GM12801 (cell line): ENCODE data around the gene HCFC1R1.

Experiments
- TF ChIP-seq, protein P1 (sequence below): IDR thresholded peaks from one replicate; pipeline ENCODE4 v1.5.1; 2011; ENCODE audit warnings: control low read depth; ENCODE audit not compliant: insufficient read length; ENCODE audit errors: extremely low read depth

HCFC1R1 gene

DNA sequence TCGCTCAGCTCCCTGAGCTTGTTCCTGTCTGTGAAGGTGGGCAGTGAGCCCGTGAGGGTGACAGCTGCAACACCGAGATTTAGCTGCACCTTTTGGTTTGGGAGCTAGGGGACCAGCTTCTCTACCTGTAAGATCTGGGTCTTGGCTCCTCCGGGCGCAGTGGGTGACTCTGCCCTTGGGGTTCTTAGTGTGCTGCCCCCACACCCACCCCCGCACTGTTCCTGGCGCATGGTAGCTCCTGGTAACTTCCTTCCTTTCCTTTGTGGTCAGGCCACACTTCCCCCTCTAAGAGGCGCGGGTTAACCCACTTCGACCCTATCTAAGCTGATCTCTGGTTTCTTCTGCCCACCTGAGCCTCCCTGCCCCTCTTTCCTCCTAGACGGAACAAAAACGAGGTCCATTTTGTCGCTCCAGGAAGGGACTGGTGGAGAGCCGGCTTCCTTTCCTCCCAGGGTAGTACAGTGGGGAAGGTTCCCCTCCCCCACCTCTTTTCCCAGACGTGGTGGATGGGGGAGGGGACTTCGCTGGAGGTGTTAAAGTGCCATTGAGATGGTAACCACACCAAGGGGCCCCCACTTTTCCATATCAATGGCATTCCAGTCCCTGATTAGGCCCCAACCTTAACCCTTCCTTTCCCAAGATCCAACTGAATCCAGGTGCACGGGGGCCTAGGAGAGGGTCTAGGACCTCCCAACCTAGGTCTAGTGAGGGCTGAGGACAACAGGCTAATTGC, 15.6 kb downstream of the HCFC1R1 start:
- TF ChIP-seq, protein P1, sequence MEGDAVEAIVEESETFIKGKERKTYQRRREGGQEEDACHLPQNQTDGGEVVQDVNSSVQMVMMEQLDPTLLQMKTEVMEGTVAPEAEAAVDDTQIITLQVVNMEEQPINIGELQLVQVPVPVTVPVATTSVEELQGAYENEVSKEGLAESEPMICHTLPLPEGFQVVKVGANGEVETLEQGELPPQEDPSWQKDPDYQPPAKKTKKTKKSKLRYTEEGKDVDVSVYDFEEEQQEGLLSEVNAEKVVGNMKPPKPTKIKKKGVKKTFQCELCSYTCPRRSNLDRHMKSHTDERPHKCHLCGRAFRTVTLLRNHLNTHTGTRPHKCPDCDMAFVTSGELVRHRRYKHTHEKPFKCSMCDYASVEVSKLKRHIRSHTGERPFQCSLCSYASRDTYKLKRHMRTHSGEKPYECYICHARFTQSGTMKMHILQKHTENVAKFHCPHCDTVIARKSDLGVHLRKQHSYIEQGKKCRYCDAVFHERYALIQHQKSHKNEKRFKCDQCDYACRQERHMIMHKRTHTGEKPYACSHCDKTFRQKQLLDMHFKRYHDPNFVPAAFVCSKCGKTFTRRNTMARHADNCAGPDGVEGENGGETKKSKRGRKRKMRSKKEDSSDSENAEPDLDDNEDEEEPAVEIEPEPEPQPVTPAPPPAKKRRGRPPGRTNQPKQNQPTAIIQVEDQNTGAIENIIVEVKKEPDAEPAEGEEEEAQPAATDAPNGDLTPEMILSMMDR, result no peak

DNA sequence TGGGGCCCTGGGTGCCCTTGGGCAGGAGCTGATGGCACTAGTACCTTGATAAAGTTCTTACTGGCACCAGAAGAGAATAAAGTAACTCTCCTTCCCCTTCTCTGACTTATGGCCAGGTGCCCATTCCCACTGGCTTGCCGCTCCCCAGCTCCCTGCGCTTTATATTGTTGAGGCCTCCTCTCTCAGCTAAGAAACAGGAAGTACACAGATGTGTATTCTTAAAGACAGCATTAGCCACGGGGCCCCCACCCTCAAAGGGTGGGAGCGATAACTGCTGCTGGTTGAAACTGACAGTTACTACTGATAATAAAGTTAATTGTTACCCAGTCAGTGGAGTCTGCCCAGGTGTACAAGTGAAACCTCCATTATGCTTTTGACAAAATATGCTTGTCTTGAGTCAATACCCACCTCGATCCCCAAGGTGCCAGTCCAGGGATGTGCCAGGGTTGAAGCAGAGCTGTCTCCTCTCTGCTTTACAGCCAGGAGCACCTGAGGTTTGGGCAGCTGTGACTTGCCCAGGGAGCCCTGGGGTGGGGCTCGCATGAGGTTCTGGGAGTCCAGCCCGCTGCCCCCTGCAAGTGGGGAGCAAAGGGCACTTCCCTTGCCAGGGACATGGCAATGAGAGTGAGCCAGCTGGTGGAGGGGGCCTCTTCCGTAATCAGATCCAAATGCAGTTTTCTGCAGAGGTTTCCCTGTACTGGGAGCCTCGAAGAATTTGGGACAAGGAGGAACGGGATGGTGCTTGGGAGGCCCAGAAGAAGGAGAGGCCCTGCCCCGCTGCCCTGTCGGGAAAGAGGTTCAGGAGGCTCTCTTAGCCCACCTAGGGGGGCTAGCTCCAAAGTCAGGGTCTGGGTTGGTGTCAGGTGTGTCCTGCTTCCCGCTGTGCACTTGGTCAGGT, 16.4 kb downstream of the HCFC1R1 start:
- TF ChIP-seq, protein P1, result no peak

DNA sequence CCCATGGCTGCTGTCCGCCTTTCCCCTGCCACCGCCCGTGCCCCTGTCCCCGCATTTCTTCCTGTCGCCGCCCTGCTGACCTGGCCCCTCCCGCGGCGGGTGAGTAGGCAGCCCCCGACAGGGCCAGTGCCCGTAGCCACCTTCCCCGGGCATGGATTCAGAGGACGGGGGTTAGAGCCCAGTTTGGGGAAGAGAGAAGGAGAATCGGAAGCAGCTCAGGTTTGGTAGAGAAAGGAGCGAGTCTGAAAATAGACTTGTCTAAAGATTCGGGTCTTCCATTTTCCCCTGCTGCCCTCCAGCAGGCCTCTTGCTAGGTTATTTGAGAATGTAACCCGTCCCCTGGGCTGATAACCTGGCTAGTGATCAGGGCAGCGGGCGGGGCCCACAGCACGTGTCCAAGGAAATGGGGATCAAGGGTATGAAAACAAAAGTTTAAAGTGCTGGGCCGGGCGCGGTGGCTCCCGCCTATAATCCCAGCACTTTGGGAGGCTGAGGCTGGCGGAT, 18.9 kb downstream of the HCFC1R1 start:
- TF ChIP-seq, protein P1, result no peak

DNA sequence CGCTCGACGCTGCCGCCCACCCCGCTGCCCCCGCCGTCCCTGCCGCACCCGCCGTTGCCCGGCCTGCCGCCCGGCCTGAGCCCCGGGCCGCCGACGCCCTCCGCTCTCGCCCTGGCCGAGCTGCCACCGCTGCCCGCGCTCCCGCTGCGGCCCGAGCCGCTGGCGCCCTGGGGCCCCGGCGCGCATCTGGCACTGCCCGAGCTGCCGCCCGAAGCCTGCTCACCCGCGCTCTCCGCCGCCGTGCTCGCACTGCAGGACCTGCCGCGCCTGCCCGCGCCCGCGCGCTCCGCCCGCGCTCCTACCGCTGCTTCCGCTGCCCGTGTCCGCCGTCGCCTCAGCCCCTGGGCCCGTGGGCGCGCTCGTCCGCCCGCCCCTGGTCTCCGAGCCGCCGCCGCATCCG, 19.4 kb downstream of the HCFC1R1 start:
- TF ChIP-seq, protein P1, result no peak

DNA sequence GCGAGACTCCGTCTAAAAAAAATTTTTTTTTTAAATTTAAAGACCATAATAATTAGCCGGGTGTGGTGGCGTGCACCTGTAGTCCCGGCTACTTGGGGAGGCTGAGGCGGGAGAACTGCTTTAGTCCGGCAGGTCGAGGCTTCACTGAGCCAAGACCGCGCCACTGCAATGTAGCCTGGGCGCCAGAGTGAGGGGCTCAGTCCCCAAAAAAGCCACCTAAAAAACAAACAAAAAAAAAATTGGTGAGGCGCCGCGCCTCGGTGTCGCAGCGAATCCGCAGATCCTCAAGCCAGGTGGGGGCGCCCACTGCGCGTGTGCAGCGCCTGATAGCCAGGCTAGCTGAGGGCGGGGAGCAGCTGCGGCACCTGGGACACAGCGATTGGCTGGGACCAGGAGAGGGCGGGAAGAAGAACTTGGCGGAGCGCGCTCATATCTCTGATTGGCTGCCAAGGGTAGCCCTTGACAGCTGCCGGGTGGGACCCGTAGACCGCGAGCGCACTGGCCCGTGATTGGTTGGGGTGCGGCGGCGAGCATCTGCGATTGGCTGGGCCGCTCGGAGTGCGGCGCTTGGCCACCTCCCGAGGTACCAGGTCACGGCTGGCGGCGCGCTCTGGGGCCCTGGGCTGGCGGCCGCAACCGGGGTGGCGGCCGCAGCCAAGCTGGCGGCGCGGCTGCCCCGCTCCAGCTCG, 20.0 kb downstream of the HCFC1R1 start:
- TF ChIP-seq, protein P1, result no peak

DNA sequence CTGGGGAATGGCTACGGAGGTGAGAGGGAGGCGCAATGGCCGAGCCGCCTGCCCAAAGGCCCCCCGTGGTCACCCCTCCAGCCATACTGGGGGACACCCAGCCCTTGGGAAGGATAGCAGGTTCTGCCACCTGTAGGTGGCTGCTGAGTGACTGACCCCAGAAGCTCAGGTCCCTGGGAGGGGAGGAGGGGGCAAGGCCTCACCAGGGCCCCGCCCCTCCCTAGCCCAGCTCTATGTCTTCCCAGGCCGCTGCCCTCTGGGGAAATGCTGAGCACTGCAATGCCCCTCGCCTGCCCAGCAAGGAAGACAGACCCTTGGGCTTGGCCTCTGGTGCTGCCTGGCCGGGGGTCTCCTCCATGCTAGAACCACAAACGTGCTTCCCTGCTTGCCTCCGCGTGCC, 22.4 kb downstream of the HCFC1R1 start:
- TF ChIP-seq, protein P1, result no peak

DNA sequence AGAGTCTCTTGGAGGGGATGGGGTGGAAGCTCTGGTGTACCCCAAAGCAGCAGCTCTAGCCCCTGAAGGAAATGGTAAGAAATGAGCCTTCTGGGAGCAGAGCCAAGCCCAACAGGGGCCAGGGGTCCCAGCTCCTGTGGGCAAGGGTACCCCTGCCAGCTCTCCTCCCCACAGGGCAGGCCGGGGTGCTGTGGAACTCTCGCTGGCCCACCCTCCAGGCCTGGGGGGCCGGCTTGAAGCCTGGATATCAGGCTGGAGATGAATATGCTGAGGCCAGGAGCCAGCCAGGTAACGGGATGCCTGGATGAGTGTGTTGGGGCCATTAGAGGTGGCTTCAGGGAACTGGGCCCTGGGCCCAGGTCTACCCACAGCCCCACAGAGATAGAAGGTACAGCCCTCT, 23.2 kb downstream of the HCFC1R1 start:
- TF ChIP-seq, protein P1, result no peak
